HL-60/S4 (cell line): Measurements from ENCODE around the gene CIRBP.
"Not testable (repeated sequence)": the region's sequence is repeated elsewhere in the genome, so short reads cannot be mapped to it uniquely, and the experiment has no call there.

Source experiments
- in situ Hi-C: fragments of 300-500 bp; cut with MboI; formaldehyde crosslinking; loops from 2 replicates; pipeline ENCODE4 v1.14.3; 2022; ENCODE audit warnings: low sequenced_read_pairs

CIRBP gene

DNA sequence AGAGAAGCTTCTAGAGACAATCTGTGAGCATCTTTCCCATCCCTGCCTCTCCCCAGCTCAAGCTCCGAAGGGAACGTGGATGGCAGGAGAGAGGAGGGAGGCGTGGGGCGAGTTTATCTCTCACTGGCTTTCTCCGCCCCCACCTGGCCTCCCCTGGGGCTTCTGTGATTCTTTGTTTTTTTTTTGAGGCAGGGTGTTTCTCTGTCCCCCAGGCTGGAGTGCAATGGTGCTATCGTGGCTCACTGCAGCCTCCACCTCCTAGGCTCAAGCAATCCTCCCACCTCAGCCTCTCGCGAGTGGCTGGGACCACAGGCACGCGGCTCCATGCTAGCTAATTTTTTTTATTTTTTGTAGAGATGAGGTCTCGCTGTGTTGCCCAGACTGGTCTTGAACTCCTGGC lies 39.6 kb downstream of the CIRBP start:
- in situ Hi-C loops, result no loop called here

GRCh38 chr19:1309977-1310852 lies 41.1 kb downstream of the CIRBP start:
- in situ Hi-C loops, result no loop called here

DNA sequence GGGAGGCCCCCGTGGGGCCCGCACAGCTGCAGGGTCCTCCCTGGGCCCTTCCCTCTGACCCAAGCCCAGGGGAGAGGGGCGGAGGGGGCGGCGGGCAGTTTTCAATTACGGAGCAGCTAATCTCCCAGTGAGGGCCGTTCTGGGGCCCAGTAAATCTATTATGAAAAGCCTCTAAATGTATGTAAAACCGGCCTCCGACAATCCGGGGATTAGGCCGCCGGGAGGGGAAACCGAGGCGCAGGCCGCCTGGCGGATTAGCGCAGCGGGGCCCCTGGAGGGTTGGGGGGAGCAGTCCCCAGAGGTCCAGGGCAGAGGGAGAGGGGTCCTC lies 41.7 kb downstream of the CIRBP start:
- in situ Hi-C loops, result no loop called here

- in situ Hi-C loops, result no loop called here
These were observed 42.5 kb downstream of the CIRBP start for GRCh38 chr19:1311543-1312091.

- in situ Hi-C loops, result no loop called here
These were observed 43.9 kb downstream of the CIRBP start for GRCh38 chr19:1312767-1313694.

DNA sequence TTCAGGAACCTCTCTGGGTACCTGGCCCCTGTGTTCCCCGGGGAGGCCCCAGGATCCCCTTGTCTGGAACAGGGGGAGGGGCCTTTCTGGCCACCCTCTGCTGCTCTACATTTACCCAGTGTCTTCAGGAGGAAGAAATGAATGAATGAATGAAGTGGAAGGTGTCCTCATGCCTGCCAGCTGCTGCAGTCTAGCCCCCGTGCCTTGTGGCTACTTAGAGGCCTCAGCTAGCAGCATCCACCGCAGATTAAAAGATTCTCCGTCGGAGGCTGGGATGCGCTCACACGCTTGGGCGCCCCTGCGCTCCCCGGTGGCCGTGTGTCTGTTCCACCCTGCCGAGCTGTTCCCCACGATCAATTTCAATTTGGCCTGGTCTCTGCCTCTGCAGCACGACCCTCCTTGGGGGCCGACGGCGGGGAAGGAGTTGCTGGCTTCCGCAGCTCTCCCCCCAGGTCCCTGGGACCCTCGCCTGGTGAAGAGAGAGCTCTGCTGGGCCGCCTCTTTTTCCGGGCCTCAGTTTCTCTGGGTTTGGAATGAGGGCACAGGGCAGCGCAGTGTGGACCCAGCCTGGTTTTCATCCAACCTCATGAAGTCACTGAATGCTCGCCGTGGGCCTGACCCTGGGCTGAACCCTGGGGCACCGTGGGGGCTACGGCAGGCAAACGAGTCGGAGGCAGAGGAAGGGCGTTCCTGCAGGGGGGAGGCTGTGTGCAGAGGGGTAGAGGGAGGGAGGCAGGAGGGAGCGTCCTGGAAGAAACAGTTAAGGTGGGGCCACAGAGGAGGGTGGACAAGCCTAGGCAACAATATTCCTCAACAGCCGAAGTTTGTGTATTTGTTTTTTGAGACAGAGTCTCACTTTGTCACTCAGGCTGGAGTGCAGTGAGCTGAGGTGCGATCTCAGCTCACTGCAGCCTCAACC lies 44.8 kb downstream of the CIRBP start:
- in situ Hi-C loops, result no loop called here

DNA sequence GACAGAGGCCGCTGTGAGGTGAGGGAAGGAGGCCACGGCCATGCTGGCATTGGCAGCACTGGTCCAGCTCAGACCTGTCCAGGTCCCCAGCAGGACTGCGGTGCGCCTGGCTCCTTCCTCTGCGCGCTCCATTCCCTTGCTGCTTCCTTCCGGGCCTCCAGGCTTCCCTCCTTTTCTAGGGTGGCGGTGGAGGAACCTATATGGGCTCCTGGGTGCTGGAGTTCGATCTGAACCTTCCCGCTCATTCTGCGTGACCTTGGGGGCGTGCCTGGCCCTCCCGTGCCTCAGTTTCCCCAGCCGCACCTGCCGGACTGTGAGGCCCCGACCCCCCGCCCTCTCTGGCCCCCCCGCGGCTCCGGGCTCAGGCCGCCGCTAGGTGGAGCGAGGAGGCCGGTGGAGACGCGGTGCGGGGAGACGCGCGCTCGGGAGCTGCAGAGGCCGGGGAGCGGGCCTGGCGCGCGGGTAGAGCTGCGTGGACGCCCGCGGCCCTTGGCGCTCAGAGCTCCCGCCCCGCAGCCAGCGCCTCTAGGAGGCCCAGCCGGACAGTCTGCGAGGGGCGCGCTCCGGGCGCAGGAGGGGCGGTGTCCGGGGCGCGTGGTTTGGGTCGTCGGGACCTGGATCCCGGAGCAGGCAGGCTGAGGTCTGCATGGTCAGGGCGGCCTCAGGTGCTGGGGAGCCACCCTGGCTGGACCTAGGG lies 46.5 kb downstream of the CIRBP start:
- in situ Hi-C loops, result no loop called here

- in situ Hi-C loops, result no loop called here
These were observed 47.3 kb downstream of the CIRBP start for GRCh38 chr19:1316466-1316865.

GRCh38 chr19:1317274-1318003 lies 48.3 kb downstream of the CIRBP start:
- in situ Hi-C loops, result no loop called here

GRCh38 chr19:1318678-1319471 lies 49.7 kb downstream of the CIRBP start:
- in situ Hi-C loops, result no loop called here

GRCh38 chr19:1320282-1320650 lies 51.1 kb downstream of the CIRBP start:
- in situ Hi-C loops, result not testable (repeated sequence)

DNA sequence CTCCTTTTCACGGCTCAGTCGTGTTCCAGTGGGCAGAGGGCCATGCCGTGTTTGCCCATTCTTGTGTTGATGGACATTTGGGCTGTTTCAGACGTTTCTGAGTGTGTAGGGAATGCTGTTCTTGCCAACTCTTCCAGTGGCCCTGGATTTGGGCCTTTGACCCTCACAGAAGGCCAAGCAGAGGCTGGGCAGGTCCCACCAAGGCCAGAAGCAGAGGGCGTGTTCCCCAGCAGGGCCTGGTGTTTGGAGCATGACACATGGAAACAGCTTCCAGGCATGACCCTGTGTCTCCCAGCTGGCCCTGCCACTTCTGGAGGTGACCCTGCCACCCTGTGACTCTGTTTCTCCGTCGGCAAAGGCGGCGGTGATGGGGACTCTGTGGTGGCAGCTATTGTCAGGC lies 52.4 kb downstream of the CIRBP start:
- in situ Hi-C loops, result no loop called here

- in situ Hi-C loops, result no loop called here
These were observed 53.3 kb downstream of the CIRBP start for GRCh38 chr19:1322198-1322981.

GRCh38 chr19:1324249-1324805 lies 55.2 kb downstream of the CIRBP start:
- in situ Hi-C loops, result no loop called here
